Endothelial cell of umbilical vein (primary cell): ENCODE data around the gene ZC3H14.

ENCODE experiments used
- CTCF ChIP-seq, 2 donors: IDR thresholded peaks; 1 replicate in 1 of 2; 2 replicates in 1 of 2; pipeline ENCODE4 v1.5.1; 2011; ENCODE audit warnings: low read length in 2 of 2, mild to moderate bottlenecking in 2 of 2, moderate library complexity in 2 of 2, control low read depth in 1 of 2, inconsistent platforms in 1 of 2, low read depth in 1 of 2; ENCODE audit not compliant: insufficient read depth in 1 of 2; ENCODE audit errors: extremely low read depth in 1 of 2
- EZH2 ChIP-seq: IDR thresholded peaks from 2 replicates; pipeline ENCODE4 v1.6.1; 2012; ENCODE audit warnings: borderline replicate concordance, low read depth, mild to moderate bottlenecking, moderate library complexity, low read length, inconsistent platforms; ENCODE audit not compliant: severe bottlenecking
- JUN ChIP-seq: IDR thresholded peaks from 2 replicates; pipeline ENCODE4 v1.6.1; 2011; ENCODE audit warnings: borderline replicate concordance, low read depth; ENCODE audit not compliant: insufficient read length, insufficient read depth
- MAX ChIP-seq: IDR thresholded peaks from 2 replicates; pipeline ENCODE4 v1.6.1; 2011; ENCODE audit not compliant: insufficient read depth, insufficient read length
- MYC ChIP-seq: IDR thresholded peaks from one replicate; pipeline ENCODE4 v1.6.1; 2011; ENCODE audit warnings: mild to moderate bottlenecking, low read depth, low read length
- POLR2A ChIP-seq: IDR thresholded peaks from 2 replicates; pipeline ENCODE4 v1.6.1; 2012; ENCODE audit warnings: low read depth, mild to moderate bottlenecking, control low read depth, low read length
- POLR2AphosphoS5 ChIP-seq: IDR thresholded peaks from 2 replicates; pipeline ENCODE4 v1.6.1; 2012; ENCODE audit warnings: low read depth, mild to moderate bottlenecking, control low read depth, low read length, moderate library complexity; ENCODE audit not compliant: insufficient read depth

- TF ChIP-seq CTCF (IDR thresholded peaks at IDR 0.05; ENCODE audit: extremely low read depth in 1 of 2, insufficient read depth in 1 of 2, low read depth in 1 of 2, low read length in 2 of 2) (no peak), POLR2A (peak; percentile 83), POLR2AphosphoS5 (no peak), EZH2 (no peak), MAX (no peak), MYC (peak; percentile 56), JUN (no peak)
These were observed at the start of gene ZC3H14 for GRCh38 chr14:88562831-88563686.
